ENCODE data around the gene MMD2.
A peak's percentile ranks its signal among the peaks of the same experiment; 100 is the strongest.

Gene MMD2

DNA sequence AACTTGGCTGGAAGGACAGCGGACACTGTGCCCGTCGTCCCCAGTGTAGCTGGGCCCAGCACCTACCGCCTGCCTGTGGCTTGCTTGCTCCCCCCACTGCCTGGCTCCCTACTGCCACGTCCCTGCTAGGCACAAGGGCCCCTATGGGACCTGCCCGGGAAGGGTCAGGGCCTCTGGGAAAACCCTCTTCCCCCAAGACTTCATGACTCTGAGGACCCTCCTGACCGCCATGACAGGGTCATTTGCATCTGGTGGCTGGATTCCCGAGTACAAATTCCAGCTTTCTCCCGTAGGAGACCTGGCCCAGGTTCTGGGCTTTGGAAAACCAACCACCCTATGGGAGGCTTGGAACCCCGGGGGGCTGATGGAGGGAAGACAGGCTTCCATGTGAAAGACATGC lies 1.4 kb upstream of the MMD2 start:
- TF ChIP-seq RAD21 (IDR thresholded peaks at IDR 0.05; ENCODE audit: low read depth) = peak; percentile 42
- TF ChIP-seq CREB1 (IDR thresholded peaks at IDR 0.05; ENCODE audit: low read depth) = no peak

DNA sequence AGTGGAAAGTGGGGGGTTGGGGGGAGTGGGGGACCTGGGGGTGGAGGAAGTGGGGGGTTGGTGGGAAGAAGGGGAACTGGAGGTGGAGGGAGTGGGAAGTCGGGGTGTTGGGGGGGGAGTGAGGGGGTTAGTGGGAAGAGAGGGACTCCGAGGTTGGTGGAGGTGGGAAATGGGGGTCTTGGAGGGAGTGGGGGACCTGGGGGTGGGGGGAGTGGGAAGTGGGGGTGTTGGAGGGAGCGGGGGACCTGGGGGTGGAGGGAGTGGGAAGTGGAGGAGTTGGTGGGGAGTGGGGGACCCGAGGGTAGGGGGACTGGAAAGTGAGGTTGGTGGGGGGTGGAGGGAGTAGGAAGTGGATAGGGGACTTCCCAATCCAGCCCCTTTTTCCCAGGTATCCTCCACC lies 906 bp upstream of the MMD2 start:
- TF ChIP-seq, protein P1, sequence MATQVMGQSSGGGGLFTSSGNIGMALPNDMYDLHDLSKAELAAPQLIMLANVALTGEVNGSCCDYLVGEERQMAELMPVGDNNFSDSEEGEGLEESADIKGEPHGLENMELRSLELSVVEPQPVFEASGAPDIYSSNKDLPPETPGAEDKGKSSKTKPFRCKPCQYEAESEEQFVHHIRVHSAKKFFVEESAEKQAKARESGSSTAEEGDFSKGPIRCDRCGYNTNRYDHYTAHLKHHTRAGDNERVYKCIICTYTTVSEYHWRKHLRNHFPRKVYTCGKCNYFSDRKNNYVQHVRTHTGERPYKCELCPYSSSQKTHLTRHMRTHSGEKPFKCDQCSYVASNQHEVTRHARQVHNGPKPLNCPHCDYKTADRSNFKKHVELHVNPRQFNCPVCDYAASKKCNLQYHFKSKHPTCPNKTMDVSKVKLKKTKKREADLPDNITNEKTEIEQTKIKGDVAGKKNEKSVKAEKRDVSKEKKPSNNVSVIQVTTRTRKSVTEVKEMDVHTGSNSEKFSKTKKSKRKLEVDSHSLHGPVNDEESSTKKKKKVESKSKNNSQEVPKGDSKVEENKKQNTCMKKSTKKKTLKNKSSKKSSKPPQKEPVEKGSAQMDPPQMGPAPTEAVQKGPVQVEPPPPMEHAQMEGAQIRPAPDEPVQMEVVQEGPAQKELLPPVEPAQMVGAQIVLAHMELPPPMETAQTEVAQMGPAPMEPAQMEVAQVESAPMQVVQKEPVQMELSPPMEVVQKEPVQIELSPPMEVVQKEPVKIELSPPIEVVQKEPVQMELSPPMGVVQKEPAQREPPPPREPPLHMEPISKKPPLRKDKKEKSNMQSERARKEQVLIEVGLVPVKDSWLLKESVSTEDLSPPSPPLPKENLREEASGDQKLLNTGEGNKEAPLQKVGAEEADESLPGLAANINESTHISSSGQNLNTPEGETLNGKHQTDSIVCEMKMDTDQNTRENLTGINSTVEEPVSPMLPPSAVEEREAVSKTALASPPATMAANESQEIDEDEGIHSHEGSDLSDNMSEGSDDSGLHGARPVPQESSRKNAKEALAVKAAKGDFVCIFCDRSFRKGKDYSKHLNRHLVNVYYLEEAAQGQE (IDR thresholded peaks at IDR 0.05; ENCODE audit: low read depth) = no peak
- TF ChIP-seq, protein P2, sequence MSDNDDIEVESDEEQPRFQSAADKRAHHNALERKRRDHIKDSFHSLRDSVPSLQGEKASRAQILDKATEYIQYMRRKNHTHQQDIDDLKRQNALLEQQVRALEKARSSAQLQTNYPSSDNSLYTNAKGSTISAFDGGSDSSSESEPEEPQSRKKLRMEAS (IDR thresholded peaks at IDR 0.05) = no peak
- TF ChIP-seq CEBPB (IDR thresholded peaks at IDR 0.05) = no peak
- TF ChIP-seq ZBTB7A (IDR thresholded peaks at IDR 0.05; ENCODE audit: low read depth) = no peak
- TF ChIP-seq, protein P3, sequence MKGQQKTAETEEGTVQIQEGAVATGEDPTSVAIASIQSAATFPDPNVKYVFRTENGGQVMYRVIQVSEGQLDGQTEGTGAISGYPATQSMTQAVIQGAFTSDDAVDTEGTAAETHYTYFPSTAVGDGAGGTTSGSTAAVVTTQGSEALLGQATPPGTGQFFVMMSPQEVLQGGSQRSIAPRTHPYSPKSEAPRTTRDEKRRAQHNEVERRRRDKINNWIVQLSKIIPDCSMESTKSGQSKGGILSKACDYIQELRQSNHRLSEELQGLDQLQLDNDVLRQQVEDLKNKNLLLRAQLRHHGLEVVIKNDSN (IDR thresholded peaks at IDR 0.05) = no peak
- TF ChIP-seq TEAD4 (IDR thresholded peaks at IDR 0.05) = no peak
- TF ChIP-seq CREB1 (IDR thresholded peaks at IDR 0.05; ENCODE audit: low read depth) = no peak

DNA sequence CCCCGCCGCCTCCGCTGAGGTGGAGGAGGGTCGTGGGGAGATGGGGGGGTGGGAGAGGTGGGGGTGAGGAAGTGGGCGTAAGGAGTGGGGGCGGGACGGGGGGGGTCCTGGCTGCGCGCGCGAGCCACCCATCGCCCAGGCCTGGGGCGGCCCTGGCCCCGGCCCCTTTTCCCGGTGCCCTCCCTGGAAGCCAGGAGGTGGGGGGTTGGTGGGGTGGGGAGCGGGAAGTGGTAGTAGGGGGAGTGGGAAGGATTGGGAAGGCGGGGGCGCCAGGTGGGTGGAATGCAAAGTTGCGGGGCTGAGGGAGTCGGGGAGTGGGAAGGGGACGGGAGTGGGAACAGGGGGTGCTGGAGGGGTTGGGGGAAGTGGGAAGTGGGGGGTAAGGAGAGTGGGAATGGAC lies 319 bp upstream of the MMD2 start:
- TF ChIP-seq EP300 (IDR thresholded peaks at IDR 0.05; ENCODE audit: borderline replicate concordance) (no peak), TCF12 (IDR thresholded peaks at IDR 0.05; ENCODE audit: low read depth) (no peak), ZBTB7A (IDR thresholded peaks at IDR 0.05; ENCODE audit: low read depth) (no peak), FOXM1 (IDR thresholded peaks at IDR 0.05; ENCODE audit: borderline replicate concordance, low read depth) (no peak), RAD21 (IDR thresholded peaks at IDR 0.05; ENCODE audit: low read depth) (no peak), NFIC (IDR thresholded peaks at IDR 0.05) (no peak), CEBPB (IDR thresholded peaks at IDR 0.05) (no peak), YY1 (IDR thresholded peaks at IDR 0.05; ENCODE audit: low read depth) (no peak), TEAD4 (IDR thresholded peaks at IDR 0.05) (no peak), CREB1 (IDR thresholded peaks at IDR 0.05; ENCODE audit: low read depth) (no peak), TAF1 (IDR thresholded peaks at IDR 0.05; ENCODE audit: low read depth) (no peak), EGR1 (IDR thresholded peaks at IDR 0.05) (no peak)
- TF ChIP-seq, protein P1 (IDR thresholded peaks at IDR 0.05; ENCODE audit: low read depth) = no peak
- TF ChIP-seq, protein P2 (IDR thresholded peaks at IDR 0.05) = no peak
- TF ChIP-seq, protein P3 (IDR thresholded peaks at IDR 0.05) = no peak

DNA sequence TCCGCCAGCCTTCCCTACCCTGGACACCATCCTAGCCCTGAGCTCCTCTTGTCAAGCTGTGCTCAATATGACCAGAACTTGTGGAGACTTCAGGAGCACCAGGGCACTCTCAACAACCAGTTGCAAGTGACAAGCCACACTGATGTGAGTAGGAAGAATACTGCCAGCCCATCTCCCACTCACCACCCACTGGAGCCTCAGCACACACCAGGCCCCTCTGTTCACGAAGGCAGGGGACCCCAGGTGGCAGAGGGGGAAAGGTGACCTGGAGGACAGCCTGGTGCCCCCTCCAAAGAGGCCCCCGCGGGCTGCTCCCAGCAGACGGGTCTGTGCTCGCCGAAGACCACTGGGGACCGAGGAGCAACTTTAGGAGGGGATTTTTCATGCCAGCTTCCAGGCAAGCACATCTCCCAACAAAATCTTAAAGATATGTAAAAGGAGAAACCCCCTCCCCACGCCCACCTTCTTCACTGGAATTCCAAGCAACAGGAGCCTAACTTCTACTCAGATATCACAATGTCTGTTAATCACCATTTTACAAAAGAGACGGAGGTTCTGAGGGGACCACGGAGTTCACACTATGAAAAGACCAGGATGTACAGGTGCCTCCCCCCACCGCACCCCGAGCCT lies 1.0 kb downstream of the MMD2 start:
- TF ChIP-seq, protein P1 (IDR thresholded peaks at IDR 0.05; ENCODE audit: low read depth) = no peak
- no peak for TF ChIP-seq TAF1 (IDR thresholded peaks at IDR 0.05; ENCODE audit: low read depth)
- TF ChIP-seq TEAD4 (IDR thresholded peaks at IDR 0.05) = no peak
- TF ChIP-seq YY1 (IDR thresholded peaks at IDR 0.05; ENCODE audit: low read depth) = no peak
- TF ChIP-seq CREB1 (IDR thresholded peaks at IDR 0.05; ENCODE audit: low read depth) = no peak
- TF ChIP-seq, protein P2 (IDR thresholded peaks at IDR 0.05) = no peak
- no peak for TF ChIP-seq EP300 (IDR thresholded peaks at IDR 0.05; ENCODE audit: borderline replicate concordance)
- TF ChIP-seq NFIC (IDR thresholded peaks at IDR 0.05) = no peak
- TF ChIP-seq FOXM1 (IDR thresholded peaks at IDR 0.05; ENCODE audit: borderline replicate concordance, low read depth) = no peak
- TF ChIP-seq TCF12 (IDR thresholded peaks at IDR 0.05; ENCODE audit: low read depth) = no peak
- no peak for TF ChIP-seq RAD21 (IDR thresholded peaks at IDR 0.05; ENCODE audit: low read depth)
- TF ChIP-seq ZBTB7A (IDR thresholded peaks at IDR 0.05; ENCODE audit: low read depth) = no peak
- no peak for TF ChIP-seq CEBPB (IDR thresholded peaks at IDR 0.05)
- TF ChIP-seq, protein P3 (IDR thresholded peaks at IDR 0.05) = no peak
- no peak for TF ChIP-seq EGR1 (IDR thresholded peaks at IDR 0.05)
